Activated effector memory CD4-positive, alpha-beta T cell treated with Interleukin-2 at 50 U/mL for 16 hours (primary cell): ENCODE data around the gene LRRC45.

Experiments
- DNase-seq: peaks from one replicate; pipeline ENCODE4 v3.0.0-alpha.2; 2020

Gene LRRC45

DNA sequence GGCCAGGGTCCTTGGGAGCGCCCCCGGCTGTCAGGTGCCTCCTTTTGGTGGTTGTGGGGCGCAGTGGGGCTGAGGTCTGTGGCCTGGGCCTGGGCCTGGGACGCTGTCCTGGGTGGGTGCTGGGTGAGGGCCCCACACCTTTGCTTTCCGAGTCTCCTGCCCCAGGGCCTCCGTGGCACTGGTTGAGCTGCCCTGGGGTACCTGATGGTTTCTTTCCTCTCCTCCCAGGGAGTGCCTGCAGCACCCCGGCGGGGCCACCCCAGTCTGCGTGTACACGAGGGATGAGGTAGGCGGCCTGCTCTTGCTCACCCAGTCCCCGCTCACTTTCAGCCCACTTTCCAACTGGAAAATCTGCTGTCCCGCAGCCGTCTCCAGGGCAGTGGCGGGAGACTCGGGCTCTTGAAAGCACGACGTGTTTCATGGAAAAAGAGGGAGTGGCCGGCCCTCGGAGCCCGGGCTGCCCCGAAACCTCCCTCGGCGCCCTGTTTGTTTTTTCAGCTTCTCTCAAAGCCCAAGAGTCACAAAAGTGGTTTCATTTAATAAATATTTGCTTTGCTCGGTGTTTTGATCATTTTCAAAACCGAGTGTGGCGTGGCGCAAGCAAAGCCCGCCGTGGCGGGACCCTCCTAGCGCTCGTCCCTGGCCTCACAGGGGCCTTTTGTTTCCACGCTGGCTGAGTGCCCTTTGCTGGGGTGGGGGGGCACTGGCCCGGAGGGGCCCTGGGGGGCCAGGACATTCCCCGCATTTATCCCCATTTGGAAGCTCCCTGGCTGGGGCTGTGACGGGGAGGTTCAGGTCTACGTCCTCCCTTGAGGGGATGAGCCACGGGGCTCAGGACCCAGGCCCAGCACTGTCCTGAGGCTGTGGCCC lies 28.3 kb upstream of the LRRC45 start:
- no peak for DNase-seq

DNA sequence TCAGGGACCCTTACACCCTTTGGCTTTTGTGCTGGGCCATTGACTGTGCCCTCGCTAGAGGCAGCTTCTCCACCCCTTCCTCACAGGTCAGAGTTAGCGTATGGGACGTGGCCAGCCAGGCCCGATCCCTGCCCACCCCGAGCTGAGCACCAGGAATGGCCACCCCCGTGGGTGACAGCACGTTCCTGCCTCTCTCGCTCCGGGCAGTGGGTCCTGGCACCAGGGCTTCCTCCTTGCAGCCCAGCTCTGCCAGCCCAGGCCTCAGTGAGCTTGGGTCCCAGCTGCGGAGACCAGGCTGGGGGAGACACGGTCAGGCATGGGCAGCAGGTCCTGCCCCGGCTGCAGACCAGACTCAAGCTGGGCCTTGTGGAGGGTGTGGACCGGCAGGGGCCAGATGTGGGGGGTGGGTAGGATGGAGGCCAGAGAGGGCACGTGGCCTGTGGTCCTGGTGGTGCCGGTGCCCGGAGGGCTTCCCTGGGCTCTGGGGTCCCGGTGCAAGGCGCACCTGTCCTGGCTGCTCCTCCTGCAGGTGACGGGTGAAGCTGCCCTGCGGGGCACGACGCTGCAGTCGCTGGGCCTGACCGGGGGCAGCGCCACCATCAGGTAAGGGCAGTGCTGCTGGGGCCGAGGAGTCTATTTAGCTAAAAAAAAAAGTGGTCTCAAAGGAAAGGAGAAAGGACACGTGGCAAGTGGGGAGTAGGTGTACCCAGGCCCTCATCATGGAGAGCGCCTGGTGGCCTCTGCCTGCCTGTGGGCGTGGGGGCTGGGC lies 27.5 kb upstream of the LRRC45 start:
- no peak for DNase-seq

DNA sequence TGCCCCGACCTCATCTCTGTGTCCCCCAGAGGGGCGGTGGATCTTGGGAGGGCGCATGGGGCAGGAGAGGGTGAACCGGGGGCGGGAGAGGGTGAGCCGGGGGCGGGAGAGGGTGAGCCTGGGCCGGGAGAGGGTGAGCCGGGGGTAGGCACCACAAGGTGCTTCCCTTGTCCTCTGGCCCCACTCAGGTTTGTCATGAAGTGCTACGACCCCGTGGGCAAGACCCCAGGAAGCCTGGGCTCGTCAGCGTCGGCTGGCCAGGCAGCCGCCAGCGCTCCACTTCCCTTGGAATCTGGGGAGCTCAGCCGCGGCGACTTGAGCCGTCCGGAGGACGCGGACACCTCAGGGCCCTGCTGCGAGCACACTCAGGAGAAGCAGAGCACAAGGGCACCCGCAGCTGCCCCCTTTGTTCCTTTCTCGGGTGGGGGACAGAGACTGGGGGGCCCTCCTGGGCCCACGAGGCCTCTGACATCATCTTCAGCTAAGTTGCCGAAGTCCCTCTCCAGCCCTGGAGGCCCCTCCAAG lies 26.8 kb upstream of the LRRC45 start:
- no peak for DNase-seq

DNA sequence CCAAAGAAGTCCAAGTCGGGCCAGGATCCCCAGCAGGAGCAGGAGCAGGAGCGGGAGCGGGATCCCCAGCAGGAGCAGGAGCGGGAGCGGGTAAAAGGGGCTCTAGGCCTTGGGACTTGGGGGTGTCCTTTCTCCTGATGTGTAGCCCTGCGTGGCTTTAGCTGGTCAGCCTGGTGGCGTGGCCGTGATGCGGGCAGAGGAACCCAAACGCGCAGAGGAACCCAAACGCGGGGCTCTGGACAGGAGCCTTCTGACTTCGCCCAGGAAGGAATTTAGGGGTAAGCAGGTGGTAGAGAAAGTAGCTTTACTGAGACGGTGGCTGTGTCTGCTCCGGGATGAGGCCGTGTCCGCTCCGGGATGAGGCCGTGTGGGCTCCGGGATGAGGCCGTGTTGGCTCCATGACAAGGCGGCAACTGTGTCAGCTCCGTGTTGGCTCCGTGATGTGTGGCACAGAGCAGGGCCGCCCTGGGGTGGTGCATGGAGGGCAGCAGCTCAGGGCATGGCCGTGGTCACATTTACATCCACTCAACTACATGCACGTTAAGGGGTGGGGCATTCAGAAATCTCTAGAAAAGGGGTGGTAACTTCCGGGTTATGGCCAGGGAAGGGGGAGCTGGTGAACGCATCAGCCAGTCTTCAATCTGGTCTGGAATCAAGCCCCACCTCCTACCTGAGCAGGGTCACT lies 26.2 kb upstream of the LRRC45 start:
- no peak for DNase-seq

DNA sequence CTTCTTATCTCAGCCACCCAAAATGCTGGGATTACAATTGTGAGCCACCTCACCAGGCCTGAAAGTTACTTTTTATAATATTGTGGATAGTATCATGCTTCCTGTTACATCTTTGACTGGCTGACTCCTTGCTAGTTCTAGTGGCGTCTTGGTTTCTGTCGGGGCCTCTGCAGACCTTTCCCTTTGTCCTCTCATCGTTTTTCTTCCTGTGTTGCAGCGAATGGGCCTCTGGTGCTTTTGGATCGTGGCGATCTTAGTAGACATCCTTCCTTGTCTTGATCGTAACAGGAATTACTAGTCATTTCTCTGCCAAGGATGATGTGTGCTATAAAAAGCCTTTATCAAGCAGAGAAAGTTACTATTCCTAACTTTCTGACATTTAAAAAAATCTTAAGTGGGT lies 24.9 kb upstream of the LRRC45 start:
- DNase-seq: no peak

DNA sequence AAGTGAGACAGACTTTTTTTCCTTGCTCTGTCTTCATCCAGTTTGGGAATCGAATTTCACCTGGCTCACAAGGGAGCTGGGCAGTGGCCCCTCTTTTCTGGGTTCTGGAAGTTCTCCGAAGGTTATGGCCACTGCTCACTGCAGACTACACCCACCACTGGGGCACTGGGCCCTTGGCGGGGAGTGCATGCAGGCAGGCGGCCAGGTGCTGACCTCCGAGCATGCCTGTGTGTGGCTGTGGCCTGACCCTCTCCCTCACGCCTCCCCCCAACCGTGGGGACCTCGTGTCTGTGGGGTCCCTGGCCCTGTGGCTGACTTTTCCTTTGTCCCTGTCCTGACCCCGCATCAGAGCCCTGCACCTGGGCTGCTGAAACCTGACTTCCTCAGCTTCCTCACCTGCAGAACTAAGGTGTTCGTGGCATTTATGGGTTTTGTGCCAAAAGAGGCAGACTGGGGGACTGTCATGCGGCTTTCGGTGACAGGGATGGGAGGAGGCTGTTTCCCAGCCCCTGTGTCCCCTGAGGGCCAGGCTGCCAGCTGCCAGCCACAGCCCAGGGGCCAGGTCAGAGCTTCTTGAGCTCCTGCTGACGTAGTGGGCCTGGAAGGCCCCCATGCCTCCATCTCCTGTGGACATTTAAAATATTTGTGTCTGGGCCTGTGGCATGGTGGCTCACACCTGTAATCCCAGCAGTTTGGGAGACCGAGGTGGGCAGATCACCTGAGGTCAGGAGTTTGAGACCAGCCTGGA lies 24.2 kb upstream of the LRRC45 start:
- no peak for DNase-seq

DNA sequence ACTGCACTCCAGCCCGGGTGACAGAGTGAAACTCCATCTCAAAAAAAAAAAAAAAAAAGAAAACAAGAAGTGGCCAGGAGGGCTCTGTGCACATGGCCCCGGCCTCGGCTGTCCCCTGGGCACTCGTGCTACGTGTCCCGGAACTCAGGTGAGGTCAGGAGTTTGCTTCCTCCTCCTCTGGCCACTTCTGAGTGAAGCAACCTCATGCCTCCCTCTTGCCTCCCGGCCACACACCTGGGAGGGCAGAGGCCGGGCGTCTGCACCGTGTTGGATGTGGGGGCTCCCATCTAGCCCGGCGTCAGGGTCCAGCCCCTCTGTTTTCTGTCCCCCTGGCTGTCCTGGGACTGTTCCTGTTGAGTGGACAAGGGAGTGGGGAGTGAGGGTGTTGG lies 23.5 kb upstream of the LRRC45 start:
- DNase-seq: no peak

DNA sequence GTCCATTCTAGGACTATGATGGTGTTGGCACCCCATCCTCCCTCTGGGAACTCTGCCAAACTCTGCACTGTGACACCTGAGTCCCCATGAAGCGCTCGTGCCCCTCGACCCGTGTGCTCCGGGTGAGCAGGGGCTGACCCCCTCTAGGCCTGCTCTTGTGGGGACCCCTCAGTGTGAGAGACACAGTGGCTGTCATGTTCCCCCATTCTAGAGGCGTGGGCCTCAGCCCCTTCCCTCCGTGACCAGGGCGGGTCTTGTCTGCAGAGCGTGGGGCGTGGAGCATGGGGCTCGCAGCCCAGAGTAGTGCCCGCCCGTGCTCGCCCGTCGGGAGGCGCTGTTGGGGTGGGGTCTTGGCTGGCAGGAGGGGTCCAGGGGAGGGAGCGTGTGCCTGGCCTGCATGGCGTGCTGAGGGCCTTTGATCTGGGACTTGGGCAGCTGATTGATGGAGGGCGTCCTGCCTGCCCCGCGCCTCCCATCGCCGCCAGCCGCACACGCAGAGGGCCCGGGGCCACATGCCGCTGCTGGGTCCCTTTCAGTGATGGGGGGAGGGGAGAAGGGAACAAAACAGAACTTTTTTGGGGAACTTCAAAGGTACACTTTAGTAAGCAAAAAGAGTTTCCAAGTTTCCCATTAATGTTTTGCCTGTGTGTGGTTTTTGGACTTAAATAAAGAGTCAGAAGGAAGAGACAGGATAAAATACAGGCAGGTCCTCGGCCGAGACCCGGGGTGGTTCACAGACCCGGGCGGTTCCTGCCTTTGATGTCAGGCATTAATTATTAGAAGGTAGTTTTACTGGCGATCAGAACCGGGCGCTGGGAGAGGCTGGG lies 22.9 kb upstream of the LRRC45 start:
- no peak for DNase-seq

DNA sequence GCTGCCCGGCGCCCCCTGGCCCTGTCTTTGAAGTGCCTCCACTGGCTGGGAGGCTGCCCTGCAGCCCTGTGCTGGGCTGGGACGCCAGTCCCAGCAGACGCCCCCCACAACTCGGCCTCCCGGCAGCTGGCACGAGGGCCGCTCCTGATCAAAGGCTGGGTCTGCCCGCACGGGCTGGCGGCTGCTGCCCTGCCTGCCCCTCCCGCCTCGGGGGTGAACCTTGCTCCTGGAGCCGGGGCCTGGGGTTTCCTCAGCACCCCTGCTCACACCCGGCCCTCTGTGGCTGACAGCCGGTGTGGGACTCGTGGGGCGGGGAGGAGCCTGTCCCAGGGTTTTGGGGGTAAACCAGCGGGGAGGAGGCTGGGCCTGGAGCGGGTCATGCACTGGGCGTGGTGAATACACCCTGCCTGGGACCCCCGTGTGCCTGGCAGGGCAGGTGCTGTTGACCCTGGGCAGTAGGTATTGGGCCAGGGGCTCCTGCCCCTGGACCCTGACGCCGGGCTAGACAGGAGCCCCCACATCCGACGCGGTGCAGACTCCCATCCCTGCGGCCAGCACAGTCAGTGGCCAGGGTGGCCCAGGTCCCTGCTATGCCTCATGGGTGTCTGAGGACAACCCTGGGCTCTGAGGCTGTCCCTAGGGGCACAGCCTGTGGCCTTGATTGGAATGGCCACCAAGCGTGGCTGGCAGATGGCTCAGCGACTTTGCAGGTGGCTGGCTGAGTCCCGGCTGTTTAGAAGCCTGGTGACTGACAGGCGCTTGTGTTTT lies 22.1 kb upstream of the LRRC45 start:
- DNase-seq: no peak

DNA sequence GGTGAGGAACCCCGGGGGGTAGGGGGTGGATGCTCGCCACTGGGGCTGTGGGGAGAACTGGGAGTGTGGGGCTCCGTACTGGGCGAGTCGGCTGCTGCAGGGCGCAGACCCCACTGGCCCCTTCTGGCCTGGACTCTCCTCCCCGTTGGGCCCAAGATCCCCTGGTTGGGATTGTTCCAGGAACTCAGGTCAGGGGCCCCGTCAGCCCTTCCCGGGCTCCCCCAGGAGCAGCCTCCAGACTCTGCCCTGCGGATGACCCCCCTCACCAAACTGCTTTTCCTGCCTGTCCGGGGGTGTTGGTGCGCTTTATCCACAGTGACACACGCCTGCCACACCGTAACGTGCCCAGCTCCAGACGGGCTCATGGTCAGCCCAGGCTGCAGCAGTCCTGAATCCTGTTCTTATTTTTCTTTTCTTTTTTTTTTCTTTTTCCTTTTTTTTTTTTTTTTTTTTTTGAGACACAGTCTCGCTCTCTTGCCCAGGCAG lies 21.5 kb upstream of the LRRC45 start:
- DNase-seq: no peak

DNA sequence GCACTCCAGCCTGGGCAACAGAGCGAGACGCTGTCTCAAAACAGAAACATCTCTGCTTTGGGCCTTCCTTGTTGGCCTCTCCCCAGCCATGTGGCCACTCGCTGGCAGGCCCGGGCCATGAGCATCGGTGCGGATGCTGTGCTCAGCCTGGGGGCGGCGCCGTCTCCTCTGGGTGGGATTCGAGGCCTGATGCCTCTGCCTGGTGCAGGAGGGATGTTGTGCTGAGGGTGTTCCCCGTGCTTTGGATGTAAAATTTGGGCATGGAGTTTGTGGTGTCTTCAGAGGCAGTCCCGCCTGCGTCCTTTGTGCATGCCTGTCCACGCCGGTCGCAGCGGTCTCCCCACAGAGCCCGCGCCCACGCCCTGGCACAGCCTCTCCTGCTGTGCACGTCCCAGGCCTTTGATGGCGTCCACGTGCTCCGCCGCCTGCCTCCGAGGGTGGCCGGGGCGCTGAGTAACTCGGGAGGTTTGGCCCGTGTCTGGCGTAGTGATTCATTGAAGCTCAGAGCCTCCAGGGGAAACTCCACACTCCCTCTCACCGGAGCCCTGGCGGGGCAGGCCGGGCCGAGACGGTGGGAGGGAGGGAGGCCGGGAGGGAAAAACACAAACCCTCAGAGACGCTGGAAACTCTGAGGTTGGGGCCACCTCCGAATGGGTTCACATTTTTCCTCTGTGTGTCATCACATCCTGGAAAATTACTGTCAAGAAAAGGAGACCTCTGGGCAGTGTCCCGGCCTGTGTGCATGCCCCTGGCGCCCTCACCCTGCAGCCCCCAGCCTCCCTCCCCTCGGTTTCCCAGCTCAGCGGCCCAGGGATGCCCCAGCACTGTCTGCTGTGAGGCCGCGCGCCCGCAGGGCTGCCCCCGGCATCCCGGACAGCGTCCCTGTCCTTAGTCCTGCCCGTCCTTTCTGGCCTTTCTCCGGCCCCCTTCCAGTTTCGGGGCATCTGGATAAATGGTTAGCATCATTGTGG lies 19.4 kb upstream of the LRRC45 start:
- DNase-seq: no peak

DNA sequence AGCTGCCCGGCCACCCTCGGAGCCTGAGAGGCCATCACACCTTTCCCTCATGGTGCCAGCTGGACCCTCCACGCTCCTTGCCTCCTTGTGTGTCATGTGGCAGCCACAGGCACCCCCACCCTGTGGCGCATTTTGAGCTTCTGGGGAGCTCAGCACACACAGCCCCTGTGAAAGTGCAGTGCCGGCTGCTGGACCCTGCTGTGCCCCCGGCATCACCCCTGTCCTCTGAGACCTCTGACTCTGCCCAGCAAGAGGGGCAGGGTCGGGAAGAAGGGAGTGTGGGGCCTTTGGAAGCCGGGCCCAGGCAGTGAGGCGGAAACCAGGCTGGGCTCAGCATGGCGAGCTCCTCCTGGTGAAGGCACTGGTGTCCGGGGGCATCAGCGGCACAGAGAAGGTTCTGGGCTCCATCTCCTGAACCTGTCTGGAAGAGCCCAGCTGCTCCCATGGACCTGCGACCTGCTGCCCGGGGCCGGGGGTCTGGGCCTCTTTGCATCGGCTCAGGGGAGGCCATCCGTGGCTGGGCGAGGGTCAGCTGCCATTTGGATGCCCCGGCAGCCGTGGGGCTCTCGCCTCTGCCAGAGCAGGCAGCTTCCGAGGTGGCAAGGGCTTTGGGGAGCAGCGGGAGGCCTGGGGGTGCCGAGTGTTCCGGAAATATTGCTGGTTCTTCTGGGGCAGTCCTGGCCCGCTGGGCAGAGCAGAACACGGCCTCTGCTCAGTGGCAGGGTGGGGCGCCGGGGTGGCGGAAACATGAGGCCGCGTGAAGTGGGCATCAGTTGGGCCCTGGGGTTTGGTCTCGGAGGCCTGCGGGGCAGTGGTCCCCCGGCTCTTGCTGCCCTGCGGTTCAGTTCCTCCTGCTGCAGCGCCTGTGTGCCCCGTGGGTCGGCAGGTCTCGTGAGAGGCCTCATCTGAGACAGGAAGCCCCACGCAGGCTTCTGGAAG lies 18.3 kb upstream of the LRRC45 start:
- DNase-seq: no peak

DNA sequence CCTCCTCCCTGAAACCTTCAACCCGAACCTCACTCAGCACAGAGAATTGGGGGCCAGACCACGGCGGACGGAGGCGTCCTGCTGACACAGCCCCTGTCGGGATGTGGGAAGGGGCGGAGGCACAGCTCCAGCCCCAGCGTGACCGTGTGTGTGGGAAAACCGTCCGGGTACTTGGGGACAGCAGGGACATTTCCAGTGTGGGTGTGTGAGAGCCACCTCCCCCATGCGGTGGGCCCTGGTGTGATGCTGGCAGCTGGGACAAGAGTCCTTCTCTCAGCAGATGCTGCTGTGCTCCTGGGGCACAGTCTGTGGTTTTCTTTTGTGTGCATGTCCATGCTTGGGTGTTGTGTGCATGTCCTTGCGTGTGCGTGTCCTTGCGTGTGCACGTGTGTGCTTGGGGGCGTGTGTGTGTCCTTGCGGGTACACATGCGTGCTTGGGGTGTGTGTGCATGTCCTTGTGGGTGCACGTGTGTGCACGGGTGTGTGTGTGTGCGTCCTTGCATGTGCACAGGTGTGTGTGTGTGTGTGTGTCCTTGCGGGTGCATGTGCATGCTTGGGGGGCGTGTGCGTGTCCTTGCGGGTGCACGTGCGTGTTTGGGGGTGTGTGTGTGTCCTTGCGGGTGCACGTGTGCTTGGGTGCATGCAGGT lies 17.3 kb upstream of the LRRC45 start:
- no peak for DNase-seq

DNA sequence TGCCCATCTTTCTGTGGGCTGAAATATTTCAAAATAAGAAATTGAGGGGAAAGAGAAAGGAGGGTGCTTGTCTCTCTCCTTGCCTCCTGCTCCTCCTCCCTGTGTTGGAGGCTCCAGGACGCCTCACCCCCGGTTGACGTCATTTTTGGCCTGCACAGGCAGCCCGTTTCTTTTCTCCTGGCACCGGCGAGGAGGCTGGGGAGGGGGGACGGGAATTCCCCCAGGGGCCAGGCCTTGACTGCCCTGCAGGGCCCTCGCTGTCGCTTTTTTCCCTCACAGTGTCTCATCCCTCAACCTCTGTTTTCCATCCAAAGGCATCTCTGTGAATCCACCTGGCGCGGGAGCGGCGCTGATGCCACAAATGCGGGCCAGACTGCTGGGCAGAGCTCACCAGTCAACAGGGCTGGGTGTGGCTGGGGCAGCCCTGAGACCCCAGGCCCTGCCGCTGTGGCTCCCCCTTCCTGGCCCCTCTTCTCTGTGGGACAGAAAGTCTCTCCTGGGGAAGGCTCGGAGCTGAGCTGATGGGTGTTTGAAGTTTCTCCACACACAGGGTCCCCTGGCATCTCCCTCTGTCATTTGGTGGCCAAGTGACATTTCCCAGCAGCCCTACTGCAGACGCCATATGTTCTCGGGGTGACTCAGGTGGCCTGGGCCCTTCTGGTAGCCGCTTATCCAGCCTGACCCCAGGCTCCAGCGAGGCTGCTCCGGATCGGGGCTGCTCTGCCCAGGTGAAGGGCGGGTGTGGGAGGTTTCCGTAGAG lies 16.5 kb upstream of the LRRC45 start:
- no peak for DNase-seq

DNA sequence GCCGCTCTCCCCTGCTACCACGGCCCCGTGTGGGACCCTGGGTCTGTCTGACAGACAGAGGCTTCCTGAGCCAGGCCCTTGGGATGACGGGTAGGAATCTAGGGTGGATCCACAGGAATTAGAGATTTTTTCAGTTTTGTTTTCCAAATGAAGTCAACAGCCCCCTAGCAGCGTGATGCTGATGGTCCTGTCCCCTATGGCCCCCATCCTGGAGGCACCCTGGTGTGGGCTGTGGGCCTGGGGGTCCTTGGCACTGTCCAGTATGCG lies 15.9 kb upstream of the LRRC45 start:
- DNase-seq: no peak

DNA sequence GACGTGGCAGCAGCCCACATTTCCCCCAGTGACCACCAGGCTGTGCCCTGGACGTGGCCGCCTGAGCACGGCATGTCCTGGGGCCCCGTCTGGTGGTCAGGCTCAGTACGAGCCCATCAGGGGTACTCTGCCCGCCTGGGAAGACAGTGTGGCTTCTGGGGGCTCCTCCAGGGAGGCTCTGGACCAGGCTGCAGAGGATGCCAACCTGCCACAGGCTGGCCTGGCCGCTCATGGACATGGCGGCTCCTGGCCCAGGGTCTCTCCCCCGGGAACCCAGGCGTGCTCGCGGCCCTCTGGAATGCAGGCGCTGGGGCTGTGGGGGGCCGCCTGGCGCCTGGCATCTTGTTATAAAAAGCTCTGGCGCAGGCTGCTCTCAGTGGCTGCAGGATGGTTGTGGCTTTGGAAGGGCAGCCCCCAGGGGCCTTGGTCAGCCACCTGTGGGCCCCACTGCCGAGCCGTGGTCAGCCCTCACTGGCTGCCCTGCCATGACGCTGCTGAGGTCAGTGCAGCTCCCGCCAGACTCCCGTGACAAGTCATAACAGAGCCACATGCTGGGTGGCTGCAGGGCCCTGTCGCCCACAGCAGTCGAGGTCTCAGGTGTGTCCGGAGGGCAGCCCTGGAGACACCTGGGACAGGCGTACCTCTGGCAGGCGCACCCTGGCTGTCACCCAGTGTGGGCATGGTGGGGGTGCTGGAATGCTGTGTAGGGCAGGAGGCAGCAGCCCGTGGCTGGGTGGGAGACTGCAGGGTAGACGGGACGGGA lies 15.4 kb upstream of the LRRC45 start:
- DNase-seq: no peak
